GM21717 (cell line): ENCODE results near the gene CDH13.

Source experiments
- ATAC-seq: cut with Tn5 transposase; IDR thresholded peaks from one replicate; pipeline ENCODE4 v1.9.1; 2021; ENCODE audit warnings: mild to moderate bottlenecking, moderate library complexity; ENCODE audit not compliant: unreplicated experiment

Gene CDH13

DNA sequence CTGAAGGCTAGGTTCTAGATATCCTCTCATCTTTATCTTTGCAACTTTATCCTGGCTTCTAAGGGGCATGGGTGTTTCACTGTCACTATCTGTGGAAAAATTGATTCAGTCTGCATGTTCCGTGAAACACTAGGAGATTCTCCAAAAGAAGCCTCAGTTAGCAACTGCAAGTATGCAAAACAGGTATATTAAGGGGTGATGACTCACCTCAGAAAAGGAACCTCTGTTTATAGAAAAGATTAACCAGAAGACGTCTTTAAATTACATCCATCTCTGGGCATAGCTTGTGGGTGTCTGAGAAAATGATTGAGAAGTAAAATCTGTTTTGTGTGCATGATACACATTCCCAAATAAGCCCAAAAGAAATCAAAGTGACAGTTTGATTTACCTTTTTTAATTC is 827.2 kb downstream of the CDH13 start:
- no peak for ATAC-seq

DNA sequence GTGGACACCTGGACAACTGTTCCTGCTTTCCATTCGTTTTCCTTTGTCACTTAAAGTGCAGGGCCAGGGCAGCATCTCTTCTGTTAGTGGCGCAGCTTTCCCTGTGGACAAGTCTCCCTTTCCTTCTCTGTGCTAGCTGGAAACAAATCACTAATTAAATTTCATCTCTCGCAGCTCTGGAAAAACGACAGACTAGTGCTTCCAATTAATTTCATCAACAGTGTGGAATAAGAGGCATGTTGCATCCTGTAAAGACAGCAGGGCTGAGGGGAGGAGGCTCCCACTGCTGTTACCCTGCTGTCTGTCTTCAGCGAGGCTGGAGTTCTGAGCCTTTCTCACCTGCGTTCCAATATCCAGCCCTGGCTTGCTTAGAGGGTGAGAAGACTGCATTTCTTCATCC is 828.9 kb downstream of the CDH13 start:
- ATAC-seq, result no peak

DNA sequence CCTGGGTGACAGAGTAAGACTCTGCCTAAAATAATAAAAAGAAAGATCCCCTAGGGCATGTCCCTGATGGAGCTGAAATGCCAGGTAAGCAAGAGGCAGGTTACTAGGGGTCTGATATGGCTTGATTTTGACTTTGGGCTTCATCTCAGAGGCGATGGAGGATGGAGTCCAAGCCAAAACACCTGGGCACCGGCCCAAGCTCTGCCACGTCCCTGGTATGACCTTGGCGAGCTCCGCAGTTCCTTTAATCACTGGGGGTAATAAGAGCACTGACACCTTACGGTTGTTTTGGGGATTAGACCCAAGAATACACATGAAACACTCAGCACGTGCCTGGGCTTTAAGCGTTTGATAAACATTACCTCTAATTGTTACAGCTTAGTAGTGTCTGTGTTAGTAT is 830.2 kb downstream of the CDH13 start:
- ATAC-seq, result no peak

DNA sequence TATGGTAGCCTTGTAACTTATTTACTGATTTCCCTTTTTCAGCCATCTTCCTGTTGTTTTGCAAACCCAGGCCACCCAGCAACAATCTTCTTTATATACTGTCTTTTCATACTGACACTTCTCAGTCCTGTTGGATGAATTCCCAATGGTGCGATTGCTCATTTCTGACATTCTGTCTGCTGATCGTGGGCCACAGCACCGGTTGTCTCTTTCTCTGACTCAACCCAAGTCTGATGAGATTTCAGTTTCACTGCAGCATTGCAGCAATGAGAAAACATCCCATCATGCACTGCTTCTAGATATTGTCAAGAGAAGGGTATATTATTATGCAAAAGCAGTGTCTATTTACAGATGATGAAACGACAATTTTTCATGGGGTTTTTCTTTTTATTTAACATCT is 831.8 kb downstream of the CDH13 start:
- no peak for ATAC-seq

DNA sequence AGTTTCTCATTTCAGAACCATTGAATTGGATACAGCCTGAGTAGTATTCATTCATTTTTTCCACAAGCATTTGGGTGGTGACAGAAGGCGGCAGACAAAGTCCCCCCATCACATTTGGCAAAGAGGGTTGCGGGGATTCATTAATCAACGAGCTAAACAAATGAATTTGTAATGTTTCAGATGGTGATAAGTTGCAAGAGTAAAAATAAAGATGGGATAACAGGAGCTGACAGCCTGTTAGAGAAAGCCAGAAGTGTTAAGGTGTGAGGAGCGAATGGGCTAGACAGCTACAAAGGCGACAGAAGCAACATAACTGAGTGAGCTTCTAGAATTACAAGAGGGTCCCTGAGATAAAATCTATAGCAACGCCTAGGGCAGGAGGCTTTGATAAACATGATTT is 838.2 kb downstream of the CDH13 start:
- ATAC-seq, result no peak

DNA sequence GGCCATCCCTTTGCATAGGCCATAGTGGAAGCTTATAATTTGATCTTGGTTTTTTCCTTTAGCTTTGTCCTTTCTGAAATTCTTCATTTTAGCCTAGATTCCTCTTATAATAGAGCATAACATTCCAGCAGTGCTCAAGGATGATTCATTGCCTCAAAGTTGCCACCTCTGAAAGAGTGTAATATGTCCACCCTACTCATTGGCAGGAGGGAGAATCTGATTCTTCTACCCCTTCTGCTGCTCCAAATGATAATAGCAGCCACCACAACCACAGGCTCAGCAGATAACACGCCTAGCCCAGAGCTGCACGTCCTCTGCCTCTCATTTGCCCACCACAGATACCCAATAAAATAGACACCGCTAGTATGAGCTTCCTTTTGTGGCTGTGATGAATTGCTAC is 843.6 kb downstream of the CDH13 start:
- no peak for ATAC-seq

DNA sequence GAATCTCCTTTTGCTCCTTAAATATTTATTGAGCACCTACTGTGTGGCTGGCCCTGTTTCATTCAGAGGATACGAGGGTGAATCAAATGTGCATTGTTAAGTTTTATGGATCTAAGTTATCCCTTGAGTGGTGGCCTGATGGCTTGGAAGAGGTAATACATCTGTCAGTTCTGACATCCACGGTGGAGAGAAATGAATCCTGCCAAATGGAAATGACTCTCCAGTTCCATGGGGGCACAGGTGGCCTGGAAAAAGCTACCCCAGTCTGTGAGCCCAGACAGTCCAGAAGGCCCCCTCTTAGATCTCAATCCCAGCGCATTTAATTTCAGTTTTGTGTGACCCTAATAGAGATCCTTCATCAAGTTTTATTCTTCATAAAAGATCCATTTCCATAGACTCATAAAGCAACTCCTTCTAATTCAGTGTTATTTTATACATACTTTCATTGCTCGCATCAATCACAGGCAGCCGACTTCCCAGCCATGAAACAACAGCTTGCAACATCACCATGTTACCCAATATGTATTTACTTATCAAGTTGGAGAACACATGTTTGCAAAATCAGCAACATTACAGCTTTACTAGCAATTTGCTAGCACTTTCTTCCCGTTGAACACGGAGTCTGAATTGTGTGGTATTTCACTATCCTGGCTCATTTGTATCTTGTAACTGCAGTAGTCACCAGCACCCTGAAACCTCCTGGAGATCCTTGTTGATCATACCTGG is 846.2 kb downstream of the CDH13 start:
- ATAC-seq, result no peak

DNA sequence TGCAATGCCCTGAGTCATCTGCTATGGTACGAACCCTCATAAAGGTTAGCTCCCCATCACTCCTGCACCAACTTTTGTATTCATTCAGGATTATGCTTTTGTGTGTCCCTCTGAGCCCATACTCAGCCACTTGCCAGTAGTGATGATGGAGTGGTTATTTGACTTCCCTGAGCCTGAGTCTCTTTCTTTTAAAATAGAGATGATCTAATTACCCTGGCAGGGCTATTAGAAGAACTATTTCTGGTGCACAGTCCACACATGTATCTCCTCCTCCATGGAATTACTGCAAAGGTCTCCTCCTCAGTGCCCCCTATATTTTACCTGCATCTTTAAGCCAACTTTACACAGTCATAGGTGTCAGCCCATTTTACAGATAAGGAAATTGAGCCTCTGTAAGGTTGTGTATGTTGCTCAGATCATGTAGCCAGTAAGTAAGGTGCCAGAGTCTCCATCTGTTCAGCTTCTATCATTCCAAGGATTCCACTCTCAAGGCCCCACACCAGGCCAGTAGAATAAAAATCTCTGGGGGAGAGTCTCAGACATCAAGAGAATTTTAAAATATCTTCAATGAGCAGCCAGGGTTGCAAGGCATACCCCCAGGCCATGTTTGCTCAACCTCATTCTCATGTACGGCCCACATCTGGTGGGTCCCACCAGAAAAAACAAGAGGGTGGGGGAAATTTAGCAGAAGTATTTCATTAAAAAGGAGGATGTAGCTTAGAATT is 847.3 kb downstream of the CDH13 start:
- no peak for ATAC-seq

DNA sequence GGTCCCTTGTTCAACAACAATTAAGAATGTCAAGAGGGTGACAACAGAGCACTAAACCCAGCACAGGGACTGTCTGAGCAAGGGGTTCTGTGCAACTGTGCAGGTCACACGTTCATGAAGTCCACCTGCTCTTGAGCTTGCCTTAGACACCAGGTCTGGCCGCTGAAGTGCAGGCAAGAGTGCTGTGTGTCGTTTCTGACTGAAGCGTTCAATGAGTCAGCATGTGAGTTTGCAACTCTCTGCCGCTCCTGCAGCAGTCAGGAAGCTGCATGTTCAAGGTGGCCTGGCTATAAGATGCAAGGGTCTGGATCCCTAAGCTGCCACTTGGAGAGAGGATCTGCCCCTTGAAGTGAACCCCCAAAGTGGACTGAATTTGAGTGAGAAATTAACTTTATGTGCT is 848.3 kb downstream of the CDH13 start:
- ATAC-seq, result no peak

DNA sequence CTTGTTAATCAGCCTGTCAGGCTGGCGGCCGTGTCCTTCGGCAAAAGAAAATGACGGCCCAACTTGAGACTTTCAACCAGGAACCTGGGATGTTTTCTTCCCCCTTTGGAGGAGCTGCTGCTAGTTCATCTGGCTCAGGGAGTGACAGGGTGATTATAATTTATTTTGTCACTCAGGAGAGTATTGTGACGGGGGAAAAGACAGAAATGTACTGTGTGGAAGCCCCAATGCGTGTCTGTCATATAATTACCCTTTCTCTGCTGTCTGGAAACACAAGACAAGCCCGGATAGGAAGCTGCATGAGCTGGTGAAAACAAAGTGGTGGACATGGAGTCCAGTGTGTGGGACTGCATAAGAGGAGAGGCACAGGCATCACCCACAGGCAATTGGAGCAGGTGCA is 854.8 kb downstream of the CDH13 start:
- no peak for ATAC-seq

DNA sequence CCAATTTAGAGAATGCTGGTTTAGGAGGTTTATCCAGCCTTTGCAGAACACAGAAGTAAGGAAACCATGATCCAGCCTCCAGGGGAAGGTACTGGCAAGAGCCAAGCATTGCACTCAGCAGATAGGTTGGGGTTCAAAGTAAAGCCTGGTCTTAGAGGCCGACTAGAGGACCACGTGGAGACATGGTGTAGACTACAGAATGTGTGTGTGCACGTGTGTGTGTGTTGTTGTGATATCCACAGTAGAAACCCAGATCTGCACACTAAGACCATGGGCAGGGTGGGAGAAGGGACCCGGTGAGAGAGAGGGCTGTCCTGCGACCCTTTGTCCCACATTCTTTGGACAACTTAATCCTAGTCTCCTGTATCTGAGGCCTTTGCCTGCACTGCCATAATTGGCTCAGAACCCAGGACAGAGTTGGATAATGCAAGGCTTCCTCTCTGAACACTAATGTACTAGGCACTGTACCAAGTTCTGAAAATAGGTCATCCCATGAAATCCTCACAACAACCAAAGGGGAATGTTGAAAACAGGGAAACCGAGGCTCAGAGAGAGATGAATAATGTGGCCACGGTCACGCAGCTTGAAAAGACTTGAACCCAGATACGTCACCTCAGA is 855.9 kb downstream of the CDH13 start:
- ATAC-seq, result no peak

DNA sequence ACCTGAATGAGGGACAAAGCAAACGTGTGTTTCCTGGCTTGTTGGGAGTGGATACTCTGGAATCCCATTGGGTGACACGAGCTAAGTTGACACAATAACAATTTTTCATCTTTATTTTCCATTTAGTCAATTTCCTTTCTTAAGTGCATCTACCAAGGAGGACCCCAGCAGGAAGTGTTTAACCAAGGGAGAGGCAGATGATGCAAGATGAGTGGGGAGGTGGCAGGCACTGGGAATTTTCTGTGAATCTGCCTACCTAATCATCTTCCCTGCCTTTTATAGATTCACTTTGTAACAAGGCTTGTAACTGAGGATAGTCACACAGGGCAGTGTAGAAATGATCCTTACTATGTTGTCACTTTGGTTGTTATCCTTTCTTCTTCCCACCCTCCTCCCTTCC is 863.3 kb downstream of the CDH13 start:
- no peak for ATAC-seq

DNA sequence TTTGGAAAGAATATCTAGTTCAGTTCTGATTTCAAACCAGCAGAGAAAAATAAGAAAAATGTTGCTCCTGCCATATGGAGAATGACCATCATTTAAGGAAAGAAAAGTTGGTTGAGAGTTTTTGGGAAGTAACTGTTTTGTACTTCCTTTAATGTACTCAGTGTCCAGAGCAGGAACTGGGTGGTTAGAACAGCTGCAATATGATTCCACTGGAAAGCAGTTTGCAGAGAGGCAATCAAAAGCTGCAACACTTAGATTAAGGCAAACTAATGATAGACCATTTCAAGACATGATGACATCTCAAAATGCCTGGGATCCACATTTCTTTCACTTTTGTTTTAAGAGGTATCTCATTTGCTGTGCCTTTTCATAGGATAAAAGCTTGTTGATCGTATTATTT is 867.7 kb downstream of the CDH13 start:
- no peak for ATAC-seq

DNA sequence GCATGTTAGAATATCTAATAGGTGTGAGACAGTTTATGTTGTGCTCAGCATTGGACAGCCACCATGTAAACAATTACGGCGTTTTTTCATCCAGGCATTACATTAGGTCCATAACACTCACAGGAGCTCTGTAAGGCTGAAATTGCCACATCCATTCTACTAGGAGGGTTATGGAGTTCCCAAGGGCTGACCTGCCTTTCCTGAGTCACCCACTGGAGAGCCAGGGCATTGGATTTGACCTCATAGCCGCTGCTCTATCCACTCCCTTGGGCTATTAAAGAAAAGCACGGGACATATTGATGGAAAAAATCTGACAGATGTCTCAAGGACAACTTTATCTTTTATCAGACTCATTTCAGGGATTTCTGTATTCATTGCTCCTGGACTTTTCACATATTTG is 874.7 kb downstream of the CDH13 start:
- ATAC-seq, result no peak

DNA sequence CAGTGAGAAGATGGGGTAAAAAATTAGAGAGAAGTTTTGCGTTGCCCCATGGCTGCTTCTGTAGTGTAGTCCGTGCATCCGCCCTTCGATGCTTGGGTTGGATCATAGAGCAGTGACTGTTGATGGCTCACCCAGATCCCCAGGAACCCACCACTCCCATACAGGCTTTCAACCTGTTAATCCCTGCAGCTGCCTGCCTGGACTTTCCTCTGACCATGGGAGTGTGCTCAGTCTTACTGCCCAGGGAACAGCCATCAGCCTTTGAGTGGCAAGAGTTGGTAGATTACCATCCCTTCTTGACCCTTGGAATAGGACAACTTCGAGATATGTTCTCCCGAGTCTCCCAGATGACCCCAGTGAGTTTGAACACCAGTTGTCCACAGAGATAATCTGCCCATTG is 881.5 kb downstream of the CDH13 start:
- no peak for ATAC-seq

DNA sequence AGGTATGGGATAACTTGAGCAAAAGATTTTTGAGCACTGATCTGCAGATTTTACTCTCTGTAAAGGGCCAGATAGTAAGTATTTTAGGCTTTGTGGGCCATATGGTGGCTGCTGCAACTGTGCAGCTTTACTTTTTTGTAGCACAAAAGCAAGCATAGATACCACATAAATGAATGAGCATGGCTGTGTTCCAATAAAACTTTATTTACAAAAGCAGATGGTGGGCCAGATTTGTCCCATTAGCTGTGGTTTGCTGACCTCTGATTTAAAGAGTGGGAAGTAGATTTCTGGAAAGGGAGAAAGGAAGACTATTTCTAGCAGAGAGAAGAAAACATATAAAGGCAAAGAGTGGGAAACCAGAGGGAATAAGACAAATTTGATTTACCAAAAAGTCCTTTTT is 882.5 kb downstream of the CDH13 start:
- no peak for ATAC-seq

DNA sequence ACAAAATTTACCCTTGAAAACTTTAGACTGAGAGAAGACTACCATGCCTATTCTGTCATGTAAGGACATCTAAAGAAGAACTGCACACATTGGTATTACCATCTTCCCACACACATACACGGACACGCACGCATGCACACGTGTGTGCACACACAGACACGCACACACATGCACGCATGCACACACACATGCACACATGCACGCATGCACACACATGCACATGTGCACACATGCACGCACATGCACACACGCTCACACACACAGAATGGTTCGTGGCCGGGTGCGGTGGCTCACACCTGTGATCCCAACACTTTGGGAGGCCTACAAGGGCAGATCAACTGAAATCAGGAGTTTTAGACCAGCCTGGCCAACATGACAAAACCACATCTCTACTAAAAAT is 884.1 kb downstream of the CDH13 start:
- no peak for ATAC-seq

DNA sequence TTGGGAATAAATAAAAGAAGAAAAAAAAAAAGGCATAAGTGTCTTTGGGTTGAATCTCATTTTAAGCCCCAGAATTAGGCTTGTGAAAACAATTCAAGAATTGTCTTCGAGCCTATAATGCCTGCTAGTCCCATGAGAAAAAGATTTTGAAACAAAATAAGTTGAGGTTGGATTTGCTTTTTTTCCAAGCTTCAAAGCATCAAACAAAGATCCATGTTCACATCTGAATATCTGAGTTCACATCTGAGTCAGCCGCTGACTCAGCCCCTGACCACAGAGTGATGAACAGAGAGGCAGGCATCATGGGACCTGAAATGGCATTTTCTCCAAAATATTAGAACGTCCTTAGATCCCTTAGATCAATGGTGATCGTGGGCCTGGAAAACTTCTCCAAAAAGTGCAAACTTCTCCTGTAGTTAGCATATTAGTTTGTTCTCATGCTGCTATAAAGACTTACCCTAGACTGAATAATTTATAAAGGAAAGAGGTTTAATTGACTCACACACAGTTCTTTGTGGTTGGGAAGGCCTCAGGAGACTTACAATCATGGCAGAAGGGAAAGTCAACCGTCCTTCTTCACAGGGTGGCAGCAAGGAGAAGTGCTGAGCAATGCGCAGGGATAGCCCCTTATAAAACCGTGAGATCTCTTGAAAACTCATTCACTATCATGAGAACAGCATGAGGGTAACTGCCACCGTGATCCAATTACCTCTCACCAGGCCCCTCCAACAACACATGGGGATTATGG is 886.4 kb downstream of the CDH13 start:
- ATAC-seq, result no peak

DNA sequence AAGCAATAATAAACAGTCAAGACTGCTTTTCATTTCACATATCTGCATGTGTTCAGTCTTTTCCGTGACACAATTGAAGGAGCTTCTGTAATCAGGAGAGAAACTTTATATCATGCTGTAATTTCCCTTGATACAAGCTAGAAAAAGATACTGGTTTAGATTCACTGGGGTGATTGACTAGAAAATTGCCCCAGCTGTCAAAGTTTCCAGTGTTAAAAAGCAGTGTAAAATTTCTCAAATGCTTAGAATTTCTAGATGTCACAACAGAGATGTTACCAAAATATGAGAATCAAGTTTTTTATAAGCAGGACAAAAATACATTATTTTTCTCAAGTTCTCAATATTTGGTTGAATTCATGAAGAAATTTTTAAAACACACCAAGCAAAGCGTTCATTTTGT is 888.6 kb downstream of the CDH13 start:
- ATAC-seq, result no peak

DNA sequence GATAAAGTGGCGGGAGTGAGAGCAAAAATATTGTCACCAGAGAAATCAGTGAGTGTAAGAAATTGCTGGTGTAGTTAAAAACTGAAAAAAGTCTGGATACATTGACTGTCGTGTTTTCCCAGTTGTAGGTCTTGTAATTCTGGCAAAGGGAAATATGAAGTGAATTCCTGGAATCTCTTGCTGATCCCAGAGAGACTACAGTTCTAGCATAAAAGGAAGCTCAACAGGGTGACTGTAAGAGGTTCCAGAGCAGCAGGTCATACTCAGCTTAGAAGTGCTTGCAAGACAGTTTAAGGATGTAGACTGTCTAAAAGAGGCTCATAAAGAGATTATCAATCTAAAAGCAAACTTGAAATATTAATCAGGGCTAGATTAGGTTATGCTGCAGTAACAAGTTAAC is 890.2 kb downstream of the CDH13 start:
- ATAC-seq, result no peak

DNA sequence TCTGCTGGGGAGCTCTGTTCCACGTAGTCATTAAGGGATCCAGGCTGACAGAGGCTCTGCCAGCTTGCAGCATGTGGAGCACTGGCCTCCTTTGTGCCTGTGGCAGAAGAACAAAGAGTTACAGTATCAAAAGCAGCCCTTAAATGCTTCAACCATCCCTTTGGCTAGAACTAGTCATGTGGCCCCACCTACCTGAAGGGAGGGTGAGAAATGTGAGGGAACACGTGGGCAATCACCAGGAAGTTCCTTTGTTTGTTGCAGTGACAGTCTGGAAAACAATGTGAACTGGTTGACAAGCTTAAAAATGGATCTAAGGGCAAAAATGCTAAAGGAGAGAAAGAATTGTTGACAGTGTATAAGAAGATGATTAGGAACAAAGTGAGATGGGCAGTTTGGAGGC is 890.6 kb downstream of the CDH13 start:
- no peak for ATAC-seq

DNA sequence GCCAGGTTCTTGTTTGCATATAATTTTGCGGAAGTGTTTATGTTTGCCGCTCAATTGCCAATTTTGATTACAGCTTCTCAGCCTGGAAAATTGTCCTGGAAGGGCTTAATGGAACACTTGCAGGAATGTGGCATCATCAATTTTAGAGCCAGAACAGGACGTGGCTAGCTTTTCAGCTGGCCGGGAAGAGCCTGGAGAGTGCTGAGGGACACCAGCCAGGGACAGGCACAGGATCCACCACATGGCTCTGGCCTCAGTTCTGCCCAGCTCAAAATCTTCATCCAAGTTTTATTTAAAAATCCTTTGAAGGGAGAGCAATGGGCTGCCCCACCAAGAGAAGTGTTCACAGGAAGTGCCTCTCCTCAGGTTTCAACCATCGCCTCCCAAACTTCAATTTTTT is 893.8 kb downstream of the CDH13 start:
- no peak for ATAC-seq
